DND-41 (cell line): Measurements from ENCODE around the gene NLGN1.

Source experiments
- ATAC-seq: fragments of 200-7000 bp; cut with Tn5 transposase; 3 replicates; pipeline ENCODE4 v1.9.1; 2021; ENCODE audit warnings: low read depth; ENCODE audit not compliant: insufficient read depth
- DNase-seq: peaks from one replicate; pipeline ENCODE4 v3.0.0-alpha.2; 2020
- H2AFZ ChIP-seq: 2 replicates; pipeline ENCODE4 v1.6.0; 2012; ENCODE audit warnings: low read depth, low read length
- H3K27ac ChIP-seq: 2 replicates; pipeline ENCODE4 v1.5.1; 2012; ENCODE audit warnings: low read length, inconsistent platforms
- H3K27me3 ChIP-seq: fragments of 200-600 bp; sonication (generic); 2 replicates; pipeline ENCODE4 v1.6.0; 2012; ENCODE audit warnings: low read length, mild to moderate bottlenecking, inconsistent platforms; ENCODE audit not compliant: insufficient read depth, poor library complexity
- H3K36me3 ChIP-seq: 2 replicates; pipeline ENCODE4 v1.5.1; 2012; ENCODE audit warnings: low read length, inconsistent platforms; ENCODE audit not compliant: insufficient read depth
- H3K4me1 ChIP-seq: 2 replicates; pipeline ENCODE4 v1.5.1; 2012; ENCODE audit warnings: mild to moderate bottlenecking, low read length; ENCODE audit not compliant: insufficient read depth
- H3K4me2 ChIP-seq: 2 replicates; pipeline ENCODE4 v1.6.0; 2012; ENCODE audit warnings: mild to moderate bottlenecking, moderate library complexity, low read length, inconsistent platforms; ENCODE audit not compliant: insufficient read depth
- H3K4me3 ChIP-seq, 2 experiments: fragments of 200-600 bp in 1 of 2; shearing (Covaris generic) in 1 of 2; 2 replicates each; pipeline ENCODE4 v1.5.1; 2012 to 2016; ENCODE audit warnings: inconsistent platforms in 2 of 2, low read length in 2 of 2, mild to moderate bottlenecking in 2 of 2, low read depth in 1 of 2, moderate library complexity in 1 of 2
- H3K79me2 ChIP-seq: 2 replicates; pipeline ENCODE4 v1.6.0; 2012; ENCODE audit warnings: low read length, inconsistent platforms; ENCODE audit not compliant: insufficient read depth
- H3K9ac ChIP-seq: 2 replicates; pipeline ENCODE4 v1.6.0; 2012; ENCODE audit warnings: low read depth, mild to moderate bottlenecking, inconsistent platforms, low read length, moderate library complexity
- H3K9me3 ChIP-seq: 2 replicates; pipeline ENCODE4 v1.5.1; 2012; ENCODE audit warnings: low read length, moderate library complexity, mild to moderate bottlenecking, inconsistent platforms; ENCODE audit not compliant: insufficient read depth, severe bottlenecking
- H4K20me1 ChIP-seq: 2 replicates; pipeline ENCODE4 v1.6.0; 2012; ENCODE audit warnings: low read length; ENCODE audit not compliant: insufficient read depth
- EZH2 ChIP-seq: IDR thresholded peaks from 3 replicates; pipeline ENCODE4 v1.6.1; 2012; ENCODE audit warnings: borderline replicate concordance, low read depth, mild to moderate bottlenecking, moderate library complexity, low read length, inconsistent platforms; ENCODE audit not compliant: severe bottlenecking
- TF ChIP-seq, protein P1 (sequence below): IDR thresholded peaks from 2 replicates; pipeline ENCODE4 v1.5.1; 2012; ENCODE audit warnings: borderline replicate concordance, low read length, moderate library complexity, mild to moderate bottlenecking; ENCODE audit not compliant: poor library complexity, severe bottlenecking; ENCODE audit errors: extremely low read depth

NLGN1 gene

GRCh38 chr3:173599673-173600072, 202.1 kb downstream of the NLGN1 start:
- no peak overlapping the region for H3K4me2 ChIP-seq
- no peak for DNase-seq

GRCh38 chr3:173614522-173614921, 217.0 kb downstream of the NLGN1 start:
- no peak overlapping the region for H2AFZ ChIP-seq
- no peak for TF ChIP-seq EZH2
- TF ChIP-seq, protein P1, sequence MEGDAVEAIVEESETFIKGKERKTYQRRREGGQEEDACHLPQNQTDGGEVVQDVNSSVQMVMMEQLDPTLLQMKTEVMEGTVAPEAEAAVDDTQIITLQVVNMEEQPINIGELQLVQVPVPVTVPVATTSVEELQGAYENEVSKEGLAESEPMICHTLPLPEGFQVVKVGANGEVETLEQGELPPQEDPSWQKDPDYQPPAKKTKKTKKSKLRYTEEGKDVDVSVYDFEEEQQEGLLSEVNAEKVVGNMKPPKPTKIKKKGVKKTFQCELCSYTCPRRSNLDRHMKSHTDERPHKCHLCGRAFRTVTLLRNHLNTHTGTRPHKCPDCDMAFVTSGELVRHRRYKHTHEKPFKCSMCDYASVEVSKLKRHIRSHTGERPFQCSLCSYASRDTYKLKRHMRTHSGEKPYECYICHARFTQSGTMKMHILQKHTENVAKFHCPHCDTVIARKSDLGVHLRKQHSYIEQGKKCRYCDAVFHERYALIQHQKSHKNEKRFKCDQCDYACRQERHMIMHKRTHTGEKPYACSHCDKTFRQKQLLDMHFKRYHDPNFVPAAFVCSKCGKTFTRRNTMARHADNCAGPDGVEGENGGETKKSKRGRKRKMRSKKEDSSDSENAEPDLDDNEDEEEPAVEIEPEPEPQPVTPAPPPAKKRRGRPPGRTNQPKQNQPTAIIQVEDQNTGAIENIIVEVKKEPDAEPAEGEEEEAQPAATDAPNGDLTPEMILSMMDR: no peak
- H3K27me3 ChIP-seq: no peaks in the 10 kb centered on the region
- no peaks in the 10 kb centered on the region for H3K4me1 ChIP-seq
- no peak overlapping the region for H3K9ac ChIP-seq
- no peak overlapping the region for H3K4me3 ChIP-seq
- H3K4me2 ChIP-seq: no peak overlapping the region
- no peaks in the 10 kb centered on the region for H3K79me2 ChIP-seq
- H4K20me1 ChIP-seq: no peaks in the 10 kb centered on the region
- ATAC-seq: no peak
- no peak overlapping the region for H3K27ac ChIP-seq
- H3K36me3 ChIP-seq: no peaks in the 10 kb centered on the region
- no peaks in the 10 kb centered on the region for H3K9me3 ChIP-seq
- DNase-seq: no peak

More at GRCh38 chr3:173599673-173600072, 202.1 kb downstream of the NLGN1 start:
- H2AFZ ChIP-seq: no peak overlapping the region
- ATAC-seq: no peak
- no peaks in the 10 kb centered on the region for H3K36me3 ChIP-seq
- H3K9me3 ChIP-seq: no peaks in the 10 kb centered on the region
- no peaks in the 10 kb centered on the region for H3K27me3 ChIP-seq
- TF ChIP-seq, protein P1: no peak
- TF ChIP-seq EZH2: no peak
- H3K9ac ChIP-seq: no peak overlapping the region
- H3K27ac ChIP-seq: no peak overlapping the region
- no peak overlapping the region for H3K4me3 ChIP-seq
- H3K4me1 ChIP-seq: no peaks in the 10 kb centered on the region
- no peaks in the 10 kb centered on the region for H4K20me1 ChIP-seq
- no peaks in the 10 kb centered on the region for H3K79me2 ChIP-seq

GRCh38 chr3:173615661-173616060, 218.1 kb downstream of the NLGN1 start:
- ATAC-seq (no peak), DNase-seq (no peak)
- Histone ChIP-seq H3K27ac (no peak overlapping the region), H3K4me2 (no peak overlapping the region), H3K79me2 (no peaks in the 10 kb centered on the region), H3K9ac (no peak overlapping the region), H3K9me3 (no peaks in the 10 kb centered on the region), H3K36me3 (no peaks in the 10 kb centered on the region), H4K20me1 (no peaks in the 10 kb centered on the region), H3K4me1 (no peaks in the 10 kb centered on the region), H3K27me3 (no peaks in the 10 kb centered on the region), H2AFZ (no peak overlapping the region), H3K4me3 (no peak overlapping the region)
- TF ChIP-seq, protein P1: no peak
- TF ChIP-seq EZH2: no peak

DNA sequence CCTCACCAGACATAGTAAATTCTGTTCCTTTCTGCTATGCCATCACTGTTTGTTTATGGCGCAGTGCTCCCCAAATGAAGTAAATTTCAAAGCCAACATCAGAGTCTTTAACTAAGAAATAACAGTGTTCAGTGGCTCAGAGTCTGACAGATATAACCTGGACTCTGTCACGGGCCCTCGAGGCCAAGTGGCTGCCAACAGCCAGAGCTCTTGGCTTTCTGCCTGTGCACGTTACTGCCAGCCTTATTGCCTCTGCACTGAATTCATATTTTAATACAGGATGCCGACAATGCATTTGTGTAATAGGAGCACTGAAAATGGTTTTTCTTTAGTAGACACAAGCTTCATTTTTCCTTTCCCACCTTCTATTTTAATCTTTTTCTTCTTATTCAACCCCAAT, 219.9 kb downstream of the NLGN1 start:
- no peaks in the 10 kb centered on the region for H3K9me3 ChIP-seq
- H3K27ac ChIP-seq: no peak overlapping the region
- H4K20me1 ChIP-seq: no peaks in the 10 kb centered on the region
- no peak overlapping the region for H3K4me3 ChIP-seq
- H2AFZ ChIP-seq: no peak overlapping the region
- no peaks in the 10 kb centered on the region for H3K36me3 ChIP-seq
- no peak overlapping the region for H3K4me2 ChIP-seq
- H3K27me3 ChIP-seq: peaks cover 7% of the 10 kb centered on the region
- H3K79me2 ChIP-seq: no peaks in the 10 kb centered on the region
- DNase-seq: no peak
- TF ChIP-seq EZH2: no peak
- TF ChIP-seq, protein P1: no peak
- no peak overlapping the region for H3K9ac ChIP-seq
- H3K4me1 ChIP-seq: no peaks in the 10 kb centered on the region
- no peak for ATAC-seq
